ENCODE measurements around the gene TBK1.

- no peak for TF ChIP-seq MYBL2 (CRISPR knock-in tag; IDR thresholded peaks at IDR 0.05)
- TF ChIP-seq ATF2 (CRISPR knock-in tag; IDR thresholded peaks at IDR 0.05; ENCODE audit: borderline replicate concordance, low read depth), result no peak
- TF ChIP-seq ZNF138 (CRISPR knock-in tag; conservative IDR thresholded peaks at IDR 0.05), result no peak
- TF ChIP-seq AR (CRISPR knock-in tag; IDR thresholded peaks at IDR 0.05), result no peak
- TF ChIP-seq CTCF (IDR thresholded peaks at IDR 0.05), result no peak
- TF ChIP-seq TEAD4 (CRISPR knock-in tag; IDR thresholded peaks at IDR 0.05), result no peak
- TF ChIP-seq PRDM15 (CRISPR knock-in tag; IDR thresholded peaks at IDR 0.05), result no peak
- no peak for TF ChIP-seq STAT6 (CRISPR knock-in tag; conservative IDR thresholded peaks at IDR 0.05; ENCODE audit: low read depth)
- TF ChIP-seq ATF3 (CRISPR knock-in tag; conservative IDR thresholded peaks at IDR 0.05), result no peak
- TF ChIP-seq RORB (CRISPR knock-in tag; IDR thresholded peaks at IDR 0.05), result no peak
Measured at GRCh38 chr12:64450057-64450640, 1.8 kb upstream of the TBK1 start.
